GM23248 (cell line): ENCODE data around the gene GNB1. TPM values are rescaled to one million over a fixed set of nuclear protein-coding genes. Genes with fewer than 3 reads are reported as not detected.

ENCODE experiments used
- DNase-seq: peaks from one replicate; pipeline ENCODE4 v3.0.0-alpha.2; 2015
- H2AFZ ChIP-seq: fragments of 200-600 bp; sonication (generic); 2 replicates; pipeline ENCODE4 v1.6.1; 2016; ENCODE audit warnings: antibody characterized with exemption
- H3F3A ChIP-seq: fragments of 200-600 bp; sonication (generic); 2 replicates; pipeline ENCODE4 v1.6.1; 2016; ENCODE audit warnings: mild to moderate bottlenecking, antibody characterized with exemption, mixed run types; ENCODE audit not compliant: insufficient read depth
- H3K27ac ChIP-seq: fragments of 200-600 bp; sonication (generic); 2 replicates; pipeline ENCODE4 v1.5.1; 2016; ENCODE audit warnings: mild to moderate bottlenecking
- H3K27me3 ChIP-seq: fragments of 200-600 bp; sonication (generic); replicated peaks from 2 replicates; pipeline ENCODE4 v1.6.1; 2016; ENCODE audit warnings: mild to moderate bottlenecking; ENCODE audit not compliant: insufficient read depth
- H3K36me3 ChIP-seq: fragments of 200-600 bp; sonication (generic); 2 replicates; pipeline ENCODE4 v1.6.1; 2016; ENCODE audit warnings: low read depth, mild to moderate bottlenecking
- H3K4me1 ChIP-seq: fragments of 200-600 bp; sonication (generic); 2 replicates; pipeline ENCODE4 v1.6.1; 2016; ENCODE audit warnings: mild to moderate bottlenecking; ENCODE audit not compliant: insufficient read depth
- H3K4me2 ChIP-seq: fragments of 200-600 bp; sonication (generic); one replicate; pipeline ENCODE4 v1.6.1; 2016; ENCODE audit warnings: mild to moderate bottlenecking; ENCODE audit not compliant: unreplicated experiment
- H3K4me3 ChIP-seq: fragments of 200-600 bp; sonication (generic); 2 replicates; pipeline ENCODE4 v1.5.1; 2016; ENCODE audit warnings: mild to moderate bottlenecking
- H3K79me2 ChIP-seq: fragments of 200-600 bp; sonication (generic); 2 replicates; pipeline ENCODE4 v1.6.1; 2016; ENCODE audit warnings: mild to moderate bottlenecking; ENCODE audit not compliant: insufficient read depth
- H3K9ac ChIP-seq: fragments of 200-600 bp; sonication (generic); 2 replicates; pipeline ENCODE4 v1.6.1; 2016; ENCODE audit warnings: mild to moderate bottlenecking
- H3K9me2 ChIP-seq: fragments of 200-600 bp; sonication (generic); 2 replicates; pipeline ENCODE4 v1.6.1; 2016; ENCODE audit warnings: mixed run types, mild to moderate bottlenecking, moderate library complexity; ENCODE audit not compliant: insufficient read depth
- H3K9me3 ChIP-seq: fragments of 200-600 bp; sonication (generic); one replicate; pipeline ENCODE4 v1.6.1; 2017; ENCODE audit warnings: low read depth
- H4K20me1 ChIP-seq: fragments of 200-600 bp; sonication (generic); 2 replicates; pipeline ENCODE4 v1.6.0; 2016; ENCODE audit not compliant: insufficient read depth
- EZH2 ChIP-seq: fragments of 200-600 bp; sonication (generic); IDR thresholded peaks from 2 replicates; pipeline ENCODE4 v1.6.1; 2018; ENCODE audit warnings: antibody characterized with exemption, mild to moderate bottlenecking; ENCODE audit not compliant: insufficient read depth, poor library complexity, severe bottlenecking
- EZH2phosphoT487 ChIP-seq: fragments of 200-600 bp; sonication (generic); IDR thresholded peaks from 2 replicates; pipeline ENCODE4 v1.6.1; 2018; ENCODE audit warnings: antibody characterized with exemption, moderate library complexity, mild to moderate bottlenecking, low read depth; ENCODE audit not compliant: insufficient read depth
- WGBS, 2 experiments: methylation state at CpG; one replicate each; pipeline ENCODE4 v1.1.6; 2015 to 2017; ENCODE audit warnings: low lambda C conversion rate in 2 of 2, low coverage in 1 of 2; ENCODE audit errors: missing lambda C conversion rate in 2 of 2; 5-methylcytosine and 5-hydroxymethylcytosine counted together
- in situ Hi-C: fragments of 300-500 bp; cut with MboI; formaldehyde crosslinking; loops from 2 replicates; pipeline ENCODE4 v1.15.0; 2020
- polyA plus RNA-seq: library from polyadenylated mRNA; unstranded; fragments of >200 nt; fragmentation: Nextera tagmentation; extraction: Ambion mirVana; gene quantifications from 2 replicates; pipeline ENCODE4 v1.2.1, GENCODE V29; 2016
- total RNA-seq: library from RNA; depleted of rRNA; stranded (reverse); fragments of >200 nt; shearing (Covaris generic); gene quantifications from 2 replicates; pipeline ENCODE4 v1.2.3, GENCODE V29; 2014

GNB1 gene
- total and polyA plus RNA-seq, 2 experiments from 2014 or later: 92.0 to 97.7 TPM

DNA sequence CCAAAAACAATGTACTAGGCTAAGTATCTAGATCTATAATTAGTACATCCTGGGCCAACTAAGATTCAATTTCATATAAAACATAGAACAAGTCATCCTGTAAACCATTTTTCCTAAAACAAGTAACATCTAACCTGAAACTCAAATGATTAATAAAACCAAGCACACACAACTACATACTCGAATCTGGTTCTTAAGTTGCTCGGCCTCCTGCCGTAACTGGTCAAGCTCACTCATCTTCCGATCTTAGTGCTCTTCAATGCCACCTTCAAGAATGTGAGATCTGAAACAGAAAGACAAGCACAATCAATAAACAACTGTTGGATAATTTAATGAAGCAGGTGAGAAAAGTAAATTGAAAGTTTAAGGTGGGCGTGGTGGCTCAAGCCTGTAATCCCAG is 65.7 kb downstream of the GNB1 start:
- H3K4me3 ChIP-seq: no peak overlapping the region
- H3K27me3 ChIP-seq: no peaks in the 10 kb centered on the region
- H3K4me1 ChIP-seq: peaks cover 23% of the 10 kb centered on the region
- H3F3A ChIP-seq: peaks cover 65% of the 10 kb centered on the region
- in situ Hi-C loops: no loop called here
- H3K9me2 ChIP-seq: no peaks in the 10 kb centered on the region
- DNase-seq: no peak
- WGBS, 2 experiments: 98% methylated on average over 5 of the region's 5 CpGs
- peaks cover 100% of the 10 kb centered on the region for H3K79me2 ChIP-seq
- no peak overlapping the region for H3K9ac ChIP-seq
- H3K9me3 ChIP-seq: no peaks in the 10 kb centered on the region
- no peak overlapping the region; the same call in 1 of the 2 replicates for H3K27ac ChIP-seq
- H4K20me1 ChIP-seq: peaks cover 19% of the 10 kb centered on the region; the same call in 1 of the 2 replicates
- no peak overlapping the region for H3K4me2 ChIP-seq
- peaks cover 42% of the 10 kb centered on the region for H3K36me3 ChIP-seq
- no peak overlapping the region for H2AFZ ChIP-seq
- TF ChIP-seq EZH2: no peak
- no peak for TF ChIP-seq EZH2phosphoT487

DNA sequence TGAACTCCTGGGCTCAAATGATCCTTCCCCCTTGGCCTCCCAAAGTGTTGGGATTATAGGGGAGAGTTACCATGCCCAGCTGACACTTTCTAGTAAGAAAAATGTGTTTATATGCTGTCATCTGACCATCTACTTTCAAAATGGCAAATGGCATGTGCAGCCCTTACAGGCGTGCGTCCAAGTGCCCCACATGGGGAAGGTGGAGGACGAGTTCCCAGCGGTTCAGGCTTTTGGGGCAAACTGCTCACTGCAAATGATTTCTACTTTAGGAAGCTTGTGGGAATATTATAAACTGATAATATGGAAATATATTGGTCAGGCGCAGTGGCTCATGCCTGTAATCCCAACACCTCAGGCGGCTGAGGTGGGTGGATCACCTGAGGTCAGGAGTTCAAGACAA is 71.1 kb downstream of the GNB1 start:
- H3K9ac ChIP-seq: no peak overlapping the region
- no peak overlapping the region for H2AFZ ChIP-seq
- H3K79me2 ChIP-seq: peaks cover 100% of the 10 kb centered on the region
- DNase-seq: no peak
- H3K9me3 ChIP-seq: no peaks in the 10 kb centered on the region
- no peaks in the 10 kb centered on the region; the same call in 1 of the 2 replicates for H4K20me1 ChIP-seq
- no peak for TF ChIP-seq EZH2phosphoT487
- TF ChIP-seq EZH2: no peak
- no peak overlapping the region for H3K4me3 ChIP-seq
- H3F3A ChIP-seq: peaks cover 26% of the 10 kb centered on the region
- in situ Hi-C loops: no loop called here
- peaks cover 60% of the 10 kb centered on the region for H3K36me3 ChIP-seq
- H3K27me3 ChIP-seq: no peaks in the 10 kb centered on the region
- no peak overlapping the region for H3K4me2 ChIP-seq
- 95 to 99% methylated on average over 6 of the region's 6 CpGs for WGBS, 2 experiments
- no peak overlapping the region for H3K27ac ChIP-seq
- H3K9me2 ChIP-seq: no peaks in the 10 kb centered on the region
- H3K4me1 ChIP-seq: no peaks in the 10 kb centered on the region

DNA sequence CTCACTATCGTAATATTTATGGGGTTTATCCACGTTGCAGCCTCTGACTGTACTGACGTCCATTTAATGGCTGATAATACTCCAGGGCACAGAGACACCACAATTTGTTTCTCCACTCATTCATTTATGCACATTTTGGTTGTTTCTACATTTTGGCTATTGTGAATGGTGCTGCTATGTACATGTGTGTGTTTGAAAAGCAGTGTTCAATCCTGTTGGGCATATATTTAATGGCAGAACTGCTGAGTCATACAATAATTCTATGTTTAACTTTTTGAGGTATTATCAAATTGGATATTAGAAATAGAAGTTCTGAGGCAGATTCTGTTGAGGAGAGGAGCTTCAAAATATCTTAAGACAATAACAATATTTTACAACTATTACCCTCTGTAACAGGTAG is 73.7 kb downstream of the GNB1 start:
- no peaks in the 10 kb centered on the region for H3K9me3 ChIP-seq
- no peaks in the 10 kb centered on the region for H3K27me3 ChIP-seq
- no peak overlapping the region for H3K4me2 ChIP-seq
- H3K27ac ChIP-seq: no peak overlapping the region
- 78 to 79% methylated on average over 3 of the region's 3 CpGs for WGBS, 2 experiments
- H4K20me1 ChIP-seq: no peaks in the 10 kb centered on the region; the same call in 1 of the 2 replicates
- no peak for DNase-seq
- no peak for TF ChIP-seq EZH2phosphoT487
- TF ChIP-seq EZH2: no peak
- H3K9ac ChIP-seq: no peak overlapping the region
- peaks cover 100% of the 10 kb centered on the region for H3K79me2 ChIP-seq
- H3K36me3 ChIP-seq: peaks cover 52% of the 10 kb centered on the region
- H3K4me3 ChIP-seq: no peak overlapping the region
- in situ Hi-C loops: no loop called here
- no peaks in the 10 kb centered on the region for H3K4me1 ChIP-seq
- peaks cover 12% of the 10 kb centered on the region for H3F3A ChIP-seq
- H2AFZ ChIP-seq: no peak overlapping the region
- no peaks in the 10 kb centered on the region for H3K9me2 ChIP-seq

DNA sequence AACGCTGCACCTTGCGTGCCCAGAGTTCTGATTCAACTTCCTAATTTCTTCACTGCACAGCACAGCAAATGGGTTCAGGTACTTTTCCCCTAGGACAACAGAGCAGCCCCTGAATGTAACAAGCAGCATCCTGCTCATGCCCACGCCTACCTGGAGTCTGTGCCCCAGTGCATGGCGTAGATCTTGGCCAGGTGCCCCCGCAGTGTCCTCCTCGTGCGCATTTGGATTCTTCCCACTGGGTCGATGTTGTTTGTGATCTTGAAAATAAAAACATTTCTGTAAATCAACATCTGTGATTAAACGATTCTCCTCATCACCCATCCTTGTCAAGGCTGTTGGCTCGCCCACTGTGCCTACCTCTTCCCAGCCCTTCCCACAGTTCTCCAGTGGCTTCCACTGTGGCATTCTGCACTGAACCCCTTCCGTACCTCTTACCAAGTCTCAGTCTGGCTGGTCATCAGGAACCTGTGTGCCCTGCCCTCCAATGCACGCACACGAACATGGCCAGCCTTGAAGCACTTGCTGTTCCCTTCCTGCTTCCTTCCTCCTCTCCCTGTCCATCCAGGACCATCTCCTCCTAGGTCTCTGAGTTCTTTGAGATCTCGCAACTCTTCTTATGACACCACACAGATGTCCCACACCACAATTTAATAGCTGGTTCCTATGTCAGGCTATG is 75.1 kb downstream of the GNB1 start:
- no peak overlapping the region for H3K9ac ChIP-seq
- H3K4me2 ChIP-seq: no peak overlapping the region
- H3K4me3 ChIP-seq: no peak overlapping the region
- no peak for DNase-seq
- H2AFZ ChIP-seq: no peak overlapping the region
- H4K20me1 ChIP-seq: no peaks in the 10 kb centered on the region; the same call in 1 of the 2 replicates
- H3K27me3 ChIP-seq: no peaks in the 10 kb centered on the region
- H3F3A ChIP-seq: peaks cover 5% of the 10 kb centered on the region; the same call in 1 of the 2 replicates
- in situ Hi-C loops: no loop called here
- H3K27ac ChIP-seq: no peak overlapping the region
- peaks cover 47% of the 10 kb centered on the region for H3K36me3 ChIP-seq
- no peaks in the 10 kb centered on the region for H3K9me2 ChIP-seq
- TF ChIP-seq EZH2phosphoT487 (no peak), EZH2 (no peak)
- WGBS, 2 experiments: 97% methylated on average over 14 of the region's 14 CpGs
- H3K9me3 ChIP-seq: no peaks in the 10 kb centered on the region
- no peaks in the 10 kb centered on the region for H3K4me1 ChIP-seq
- H3K79me2 ChIP-seq: peaks cover 100% of the 10 kb centered on the region

DNA sequence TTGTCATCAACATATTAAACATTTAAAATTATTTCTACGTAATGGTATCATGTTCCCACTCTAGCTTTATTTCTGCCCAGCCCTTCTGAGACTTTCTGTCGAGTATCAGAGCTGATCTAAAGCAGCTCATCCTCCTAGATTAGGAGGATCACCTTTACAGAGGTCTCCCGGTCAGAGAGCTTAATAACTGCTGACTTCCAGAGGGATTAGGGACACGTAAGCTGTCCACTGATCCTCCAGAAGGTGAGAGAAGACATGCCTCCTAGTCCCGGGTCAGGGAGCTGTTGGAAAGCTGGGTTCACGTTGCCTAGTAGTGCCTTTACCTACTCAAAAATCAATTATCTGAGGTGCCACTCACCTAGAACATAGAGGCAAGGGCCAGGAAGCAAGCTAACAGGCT is 81.4 kb downstream of the GNB1 start:
- H3K4me3 ChIP-seq: no peak overlapping the region
- H3K4me1 ChIP-seq: peaks cover 8% of the 10 kb centered on the region
- TF ChIP-seq EZH2phosphoT487 (no peak), EZH2 (no peak)
- H3K9me2 ChIP-seq: no peaks in the 10 kb centered on the region
- WGBS, 2 experiments: 81 to 85% methylated on average over 6 of the region's 6 CpGs
- H3K9me3 ChIP-seq: no peaks in the 10 kb centered on the region
- no peak overlapping the region for H2AFZ ChIP-seq
- H3K27me3 ChIP-seq: no peaks in the 10 kb centered on the region
- peaks cover 31% of the 10 kb centered on the region for H3K36me3 ChIP-seq
- in situ Hi-C loops: loop anchor here (10.0 kb wide), 1 partner anchor 95 kb away; no protein-coding TSS in a partner anchor
- H3K4me2 ChIP-seq: no peak overlapping the region
- DNase-seq: no peak
- H3K9ac ChIP-seq: no peak overlapping the region
- H3K27ac ChIP-seq: no peak overlapping the region
- peaks cover 100% of the 10 kb centered on the region for H3K79me2 ChIP-seq
- no peaks in the 10 kb centered on the region for H4K20me1 ChIP-seq
- H3F3A ChIP-seq: peaks cover 36% of the 10 kb centered on the region
